ENCODE results near the gene HIVEP2. TPM values are rescaled to one million over a fixed set of nuclear protein-coding genes. Genes with fewer than 3 reads are reported as not detected.

The HIVEP2 gene
- total RNA-seq, 2 experiments from 2014 or later, result 48.4 to 48.6 TPM

DNA sequence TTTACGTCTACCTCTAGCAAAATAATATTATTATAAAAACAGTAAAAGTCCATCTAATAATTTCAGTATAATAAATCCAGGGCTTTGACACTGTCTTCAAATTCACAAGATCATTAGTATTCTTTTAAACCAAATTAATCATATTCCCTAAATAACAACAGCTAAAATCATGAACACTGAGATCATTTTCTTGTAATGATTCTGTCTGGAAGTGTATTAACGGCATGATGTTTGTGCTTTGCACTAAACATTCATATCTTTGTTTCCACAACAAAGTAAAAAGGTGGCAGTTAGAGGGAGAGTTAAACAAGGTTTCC lies 18.8 kb downstream of the HIVEP2 start:
- Histone ChIP-seq H3K9me3 (ENCODE audit: control insufficient read depth in 1 of 2, insufficient read depth in 1 of 2, low read length in 2 of 2) (no peaks in the 10 kb centered on the region), H3K27me3 (ENCODE audit: control insufficient read depth in 1 of 2, insufficient read depth in 2 of 2, low read length in 2 of 2) (no peaks in the 10 kb centered on the region), H3K4me3 (ENCODE audit: low read length) (peak overlapping the region; percentile 85), H3K36me3 (ENCODE audit: insufficient read depth, low read length) (peaks cover 23% of the 10 kb centered on the region), H3K4me1 (ENCODE audit: insufficient read depth, low read length) (peaks cover 9% of the 10 kb centered on the region), H3K27ac (ENCODE audit: low read depth in 1 of 2, low read length in 2 of 2) (peak overlapping the region; percentile 98 to 99)
- ChIA-PET CTCF (interaction anchor here (0.8 kb wide), 1 partner anchor 9 kb away, joined by 5 read pairs; no protein-coding TSS in a partner anchor), POLR2A (interaction anchor here (0.6 to 8.6 kb wide), 27 partner anchors 9 to 524 kb away, joined by 3 to 382 read pairs (median 10); partner anchors contain the start of genes ADAT2, HIVEP2 and PEX3)
- intact Hi-C loops (cut with DNase I, micrococcal nuclease), result loop anchor here in 1 of 2 experiments (1.0 to 5.0 kb wide), 4 partner anchors 13 to 84 kb away; no protein-coding TSS in a partner anchor
- Mint-ChIP-seq H3K36me3 (ENCODE audit: low read depth) (peaks cover 43% of the 10 kb centered on the region), H3K27ac (peak overlapping the region; percentile 95), H3K27me3 (no peaks in the 10 kb centered on the region), H3K4me3 (peak overlapping the region; percentile 95), H3K4me1 (ENCODE audit: low read depth) (peaks cover 64% of the 10 kb centered on the region), H3K9me3 (no peaks in the 10 kb centered on the region)
- ATAC-seq (ENCODE audit: poor library complexity), result peak; percentile 48
- TF ChIP-seq CTCF (IDR thresholded peaks at IDR 0.05), result no peak
- DNase-seq, result no peak

DNA sequence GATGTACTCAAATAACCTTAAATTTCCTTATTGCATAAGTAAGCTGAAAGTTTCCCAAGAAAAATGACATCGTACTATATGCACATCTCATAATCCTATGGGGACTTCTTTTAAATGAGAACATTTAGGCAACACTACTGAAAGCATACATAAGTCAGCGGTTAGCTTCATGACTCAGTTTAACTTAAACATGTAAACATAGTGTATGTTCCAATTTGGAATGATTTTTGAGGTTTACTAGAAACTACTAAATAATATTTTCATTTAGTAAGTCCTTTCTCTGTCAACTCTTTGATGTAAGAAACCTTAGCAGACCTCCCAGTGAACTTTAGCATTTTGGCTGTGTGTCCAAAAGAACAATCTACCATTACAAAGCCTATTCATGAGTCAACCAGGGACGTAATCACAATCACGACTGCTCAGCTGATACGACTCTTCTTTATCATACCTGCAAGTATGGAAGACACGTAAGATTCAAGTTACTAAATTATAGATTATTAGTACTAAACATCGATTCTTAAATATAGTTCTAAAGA lies 19.3 kb downstream of the HIVEP2 start:
- CTCF ChIA-PET, result interaction anchor here (0.8 kb wide), 1 partner anchor 10 kb away, joined by 5 read pairs; no protein-coding TSS in a partner anchor
- peaks cover 64% of the 10 kb centered on the region for H3K4me1 Mint-ChIP-seq (ENCODE audit: low read depth)
- peak overlapping the region; percentile 83 for H3K4me3 Mint-ChIP-seq
- peak overlapping the region; percentile 98 to 99 for H3K27ac ChIP-seq (ENCODE audit: low read depth in 1 of 2, low read length in 2 of 2)
- H3K27ac Mint-ChIP-seq, result peak overlapping the region; percentile 95
- ATAC-seq (ENCODE audit: poor library complexity), result no peak
- H3K27me3 Mint-ChIP-seq, result no peaks in the 10 kb centered on the region
- no peaks in the 10 kb centered on the region for H3K9me3 ChIP-seq (ENCODE audit: control insufficient read depth in 1 of 2, insufficient read depth in 1 of 2, low read length in 2 of 2)
- intact Hi-C loops (cut with DNase I, micrococcal nuclease), result loop anchor here in 1 of 2 experiments (1.0 to 5.0 kb wide), 4 partner anchors 13 to 83 kb away; no protein-coding TSS in a partner anchor
- peaks cover 47% of the 10 kb centered on the region for H3K36me3 Mint-ChIP-seq (ENCODE audit: low read depth)
- H3K9me3 Mint-ChIP-seq, result no peaks in the 10 kb centered on the region
- H3K4me1 ChIP-seq (ENCODE audit: insufficient read depth, low read length), result peaks cover 11% of the 10 kb centered on the region
- no peak for TF ChIP-seq CTCF (IDR thresholded peaks at IDR 0.05)
- POLR2A ChIA-PET, result interaction anchor here (1.1 to 8.6 kb wide), 18 partner anchors 10 to 176 kb away, joined by 3 to 382 read pairs (median 14); partner anchors contain the start of gene HIVEP2
- H3K36me3 ChIP-seq (ENCODE audit: insufficient read depth, low read length), result peaks cover 23% of the 10 kb centered on the region
- peak in 2 of 14 experiments; percentile 31 to 48 for DNase-seq
- no peak overlapping the region for H3K4me3 ChIP-seq (ENCODE audit: low read length)
- H3K27me3 ChIP-seq (ENCODE audit: control insufficient read depth in 1 of 2, insufficient read depth in 2 of 2, low read length in 2 of 2), result no peaks in the 10 kb centered on the region

DNA sequence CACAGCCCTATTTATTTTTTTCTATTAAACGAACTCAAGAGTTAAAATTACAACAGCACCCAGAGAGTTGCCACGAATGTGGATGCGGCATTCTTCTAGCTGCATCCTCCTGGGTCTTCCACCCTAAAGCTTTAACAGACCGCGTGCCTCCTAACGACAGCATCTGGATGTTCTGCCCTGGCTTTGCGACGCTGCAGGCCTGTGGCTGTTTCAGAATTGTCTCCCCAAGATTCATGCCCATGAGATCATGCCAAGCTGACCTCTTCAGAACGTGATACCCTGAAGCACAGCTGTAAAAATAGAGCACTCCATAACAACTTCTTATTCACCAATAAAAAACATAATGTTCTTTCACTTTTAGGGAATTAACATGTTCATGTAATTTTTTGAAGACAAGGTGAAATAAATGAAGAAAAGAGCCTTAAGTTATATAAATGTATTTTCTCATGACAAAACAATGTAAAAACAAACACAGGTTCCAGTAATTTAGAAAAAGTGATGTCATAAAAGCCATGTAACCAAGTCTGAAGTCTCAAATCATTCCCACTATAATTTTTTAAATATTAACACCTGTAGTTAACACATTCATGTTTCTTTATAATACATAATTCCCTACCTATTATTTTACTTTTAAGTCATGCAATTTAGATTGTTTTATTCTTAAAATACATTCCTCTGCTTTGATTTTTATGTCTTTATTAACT lies 26.5 kb downstream of the HIVEP2 start:
- no peak for TF ChIP-seq CTCF (IDR thresholded peaks at IDR 0.05)
- Mint-ChIP-seq H3K27ac (peak overlapping the region; percentile 86), H3K9me3 (no peaks in the 10 kb centered on the region), H3K36me3 (ENCODE audit: low read depth) (peaks cover 18% of the 10 kb centered on the region), H3K4me3 (no peak overlapping the region), H3K27me3 (no peaks in the 10 kb centered on the region), H3K4me1 (ENCODE audit: low read depth) (peaks cover 76% of the 10 kb centered on the region)
- ChIA-PET POLR2A (interaction anchor here (0.8 to 7.9 kb wide), 4 partner anchors 8 to 25 kb away, joined by 3 to 79 read pairs (median 7); no protein-coding TSS in a partner anchor), CTCF (interaction anchor here (1.1 kb wide), 1 partner anchor 9 kb away, joined by 3 read pairs; no protein-coding TSS in a partner anchor)
- no peak for ATAC-seq (ENCODE audit: poor library complexity)
- Histone ChIP-seq H3K9me3 (ENCODE audit: control insufficient read depth in 1 of 2, insufficient read depth in 1 of 2, low read length in 2 of 2) (no peaks in the 10 kb centered on the region), H3K4me3 (ENCODE audit: low read length) (no peak overlapping the region), H3K36me3 (ENCODE audit: insufficient read depth, low read length) (peaks cover 17% of the 10 kb centered on the region), H3K27me3 (ENCODE audit: control insufficient read depth in 1 of 2, insufficient read depth in 2 of 2, low read length in 2 of 2) (no peaks in the 10 kb centered on the region), H3K4me1 (ENCODE audit: insufficient read depth, low read length) (peaks cover 40% of the 10 kb centered on the region), H3K27ac (ENCODE audit: low read depth in 1 of 2, low read length in 2 of 2) (no peak overlapping the region)
- no peak for DNase-seq
- intact Hi-C loops (cut with DNase I, micrococcal nuclease), result no loop called here
